ENCODE measurements around the gene ADNP.

The ADNP gene

GRCh38 chr20:50872560-50873425 is 58.4 kb downstream of the ADNP start:
- no peak for DNase-seq (ENCODE audit: low read depth)

GRCh38 chr20:50870561-50871161 is 60.6 kb downstream of the ADNP start:
- no peak for DNase-seq (ENCODE audit: low read depth)

- no peak for DNase-seq (ENCODE audit: low read depth)
Measured at GRCh38 chr20:50868509-50869495, 62.4 kb downstream of the ADNP start.

GRCh38 chr20:50867805-50868204 is 63.4 kb downstream of the ADNP start:
- DNase-seq (ENCODE audit: low read depth), result no peak

GRCh38 chr20:50866831-50867230 is 64.4 kb downstream of the ADNP start:
- no peak for DNase-seq (ENCODE audit: low read depth)

- no peak for DNase-seq (ENCODE audit: low read depth)
Measured at GRCh38 chr20:50866036-50866685, 65.1 kb downstream of the ADNP start.

- no peak for DNase-seq (ENCODE audit: low read depth)
Measured at GRCh38 chr20:50865591-50865990, 65.6 kb downstream of the ADNP start.

GRCh38 chr20:50865114-50865513 is 66.1 kb downstream of the ADNP start:
- DNase-seq (ENCODE audit: low read depth), result no peak

GRCh38 chr20:50862546-50862945 is 68.7 kb downstream of the ADNP start:
- DNase-seq (ENCODE audit: low read depth), result no peak

GRCh38 chr20:50861012-50861411 is 70.2 kb downstream of the ADNP start:
- no peak for DNase-seq (ENCODE audit: low read depth)

GRCh38 chr20:50859161-50859560 is 72.1 kb downstream of the ADNP start:
- DNase-seq (ENCODE audit: low read depth), result no peak

- DNase-seq (ENCODE audit: low read depth), result no peak
Measured at GRCh38 chr20:50858525-50858924, 72.7 kb downstream of the ADNP start.

- no peak for DNase-seq (ENCODE audit: low read depth)
Measured at GRCh38 chr20:50857348-50857747, 73.9 kb downstream of the ADNP start.

GRCh38 chr20:50856475-50857041 is 74.7 kb downstream of the ADNP start:
- no peak for DNase-seq (ENCODE audit: low read depth)

GRCh38 chr20:50855498-50856474 is 75.5 kb downstream of the ADNP start:
- DNase-seq (ENCODE audit: low read depth), result no peak

GRCh38 chr20:50854506-50855249 is 76.6 kb downstream of the ADNP start:
- DNase-seq (ENCODE audit: low read depth), result no peak

- no peak for DNase-seq (ENCODE audit: low read depth)
Measured at GRCh38 chr20:50852085-50852484, 79.2 kb downstream of the ADNP start.

GRCh38 chr20:50850721-50851286 is 80.4 kb downstream of the ADNP start:
- DNase-seq (ENCODE audit: low read depth), result no peak
